Lower leg skin (tissue), 4 donors: ENCODE measurements around the gene NFIB. TPM values are rescaled to one million over a fixed set of nuclear protein-coding genes. Genes with fewer than 3 reads are reported as not detected.

ENCODE experiments used
- DNase-seq, 2 donors: peaks; one replicate each; pipeline ENCODE4 v3.0.0-alpha.2; 2019; ENCODE audit warnings: low spot score in 2 of 2
- H3K4me3 ChIP-seq: fragments of 200-600 bp; sonication (generic); 2 replicates; pipeline ENCODE4 v1.5.1; 2017; ENCODE audit warnings: mild to moderate bottlenecking, low read depth; ENCODE audit not compliant: poor library complexity, severe bottlenecking
- POLR2A ChIP-seq, 2 donors: fragments of 450-650 bp; IDR thresholded peaks; one replicate each; pipeline ENCODE4 v1.6.1; 2016 to 2017; ENCODE audit warnings: antibody characterized with exemption in 2 of 2, mild to moderate bottlenecking in 1 of 2, moderate library complexity in 1 of 2
- WGBS, 2 donors: methylation state at CpG; one replicate each; pipeline ENCODE4 v1.1.5; 2018; 5-methylcytosine and 5-hydroxymethylcytosine counted together
- intact Hi-C: fragments of 100-400 bp; cut with DNase I; formaldehyde crosslinking; loops from one replicate; pipeline ENCODE4 v1.15.0; 2023; ENCODE audit warnings: low total_unique reads
- total RNA-seq, 4 donors: library from RNA; depleted of rRNA; stranded (reverse); fragments of >200 nt; gene quantifications; one replicate each; pipeline ENCODE4 v1.1.0, GENCODE V29; 2016
- TF ChIP-seq, protein P1 (sequence below), 3 donors: fragments of 450-650 bp; IDR thresholded peaks; one replicate each; pipeline ENCODE4 v1.5.1; 2016; ENCODE audit warnings: antibody characterized with exemption in 3 of 3, mild to moderate bottlenecking in 3 of 3, moderate library complexity in 2 of 3

Gene NFIB
- total RNA-seq, 4 donors from 2014 or later = 68.2 to 145 (median 78.6) TPM

DNA sequence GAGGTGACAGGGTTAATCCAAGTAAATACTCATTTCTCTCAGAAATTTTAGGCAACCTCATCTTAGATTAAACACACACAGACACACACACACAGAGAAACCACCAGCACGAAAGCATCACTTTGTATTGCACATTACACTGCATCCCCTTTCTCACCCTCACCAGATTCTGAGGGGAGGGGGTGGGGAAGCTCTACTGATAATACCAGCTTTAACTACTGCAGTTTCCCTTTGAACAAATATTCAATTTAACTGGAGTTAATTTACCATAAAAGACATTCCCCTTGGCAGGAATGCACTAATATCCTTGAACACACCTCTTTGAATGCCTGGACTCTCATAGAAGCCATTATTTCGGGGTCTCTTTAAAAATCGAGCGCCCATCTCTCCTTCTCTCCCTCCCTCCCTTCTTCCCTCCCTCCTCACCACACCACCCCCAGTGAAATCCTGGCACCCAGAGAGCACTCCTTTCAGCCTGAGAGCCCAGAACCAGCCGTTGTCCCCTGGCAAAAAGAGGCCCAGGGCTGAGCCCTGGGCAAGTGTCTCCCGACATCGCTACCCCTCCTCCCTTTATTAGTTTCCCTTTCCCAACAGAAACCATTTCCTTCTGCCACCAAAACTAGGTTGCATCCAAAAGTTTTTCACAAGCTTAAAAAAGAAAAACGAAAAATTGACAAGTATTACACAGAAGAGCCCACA is 2.8 kb upstream of the NFIB start:
- DNase-seq = no peak
- H3K4me3 ChIP-seq = no peak overlapping the region
- intact Hi-C loops = no loop called here
- WGBS, 2 donors = 20 to 21% methylated on average over 8 of the region's 8 CpGs
- TF ChIP-seq, protein P1, sequence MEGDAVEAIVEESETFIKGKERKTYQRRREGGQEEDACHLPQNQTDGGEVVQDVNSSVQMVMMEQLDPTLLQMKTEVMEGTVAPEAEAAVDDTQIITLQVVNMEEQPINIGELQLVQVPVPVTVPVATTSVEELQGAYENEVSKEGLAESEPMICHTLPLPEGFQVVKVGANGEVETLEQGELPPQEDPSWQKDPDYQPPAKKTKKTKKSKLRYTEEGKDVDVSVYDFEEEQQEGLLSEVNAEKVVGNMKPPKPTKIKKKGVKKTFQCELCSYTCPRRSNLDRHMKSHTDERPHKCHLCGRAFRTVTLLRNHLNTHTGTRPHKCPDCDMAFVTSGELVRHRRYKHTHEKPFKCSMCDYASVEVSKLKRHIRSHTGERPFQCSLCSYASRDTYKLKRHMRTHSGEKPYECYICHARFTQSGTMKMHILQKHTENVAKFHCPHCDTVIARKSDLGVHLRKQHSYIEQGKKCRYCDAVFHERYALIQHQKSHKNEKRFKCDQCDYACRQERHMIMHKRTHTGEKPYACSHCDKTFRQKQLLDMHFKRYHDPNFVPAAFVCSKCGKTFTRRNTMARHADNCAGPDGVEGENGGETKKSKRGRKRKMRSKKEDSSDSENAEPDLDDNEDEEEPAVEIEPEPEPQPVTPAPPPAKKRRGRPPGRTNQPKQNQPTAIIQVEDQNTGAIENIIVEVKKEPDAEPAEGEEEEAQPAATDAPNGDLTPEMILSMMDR (IDR thresholded peaks at IDR 0.05) = no peak
- TF ChIP-seq POLR2A (IDR thresholded peaks at IDR 0.05) = no peak

GRCh38 chr9:14315875-14316601 is 2.1 kb upstream of the NFIB start:
- peak in 1 of 2 donors; percentile 90 for DNase-seq
- 2 to 3% methylated on average over 37 to 40 of the region's 42 CpGs for WGBS, 2 donors
- TF ChIP-seq, protein P1 (IDR thresholded peaks at IDR 0.05) = no peak
- no peak for TF ChIP-seq POLR2A (IDR thresholded peaks at IDR 0.05)
- H3K4me3 ChIP-seq = peak overlapping the region; percentile 48
- intact Hi-C loops = no loop called here

GRCh38 chr9:14314929-14315874 is 1.3 kb upstream of the NFIB start:
- H3K4me3 ChIP-seq = peak overlapping the region; percentile 60
- peak; percentile 91 to 99 for DNase-seq
- TF ChIP-seq POLR2A (IDR thresholded peaks at IDR 0.05) = no peak
- TF ChIP-seq, protein P1 (IDR thresholded peaks at IDR 0.05) = no peak
- WGBS, 2 donors = 0% methylated on average over 10 to 60 of the region's 109 CpGs
- intact Hi-C loops = no loop called here

DNA sequence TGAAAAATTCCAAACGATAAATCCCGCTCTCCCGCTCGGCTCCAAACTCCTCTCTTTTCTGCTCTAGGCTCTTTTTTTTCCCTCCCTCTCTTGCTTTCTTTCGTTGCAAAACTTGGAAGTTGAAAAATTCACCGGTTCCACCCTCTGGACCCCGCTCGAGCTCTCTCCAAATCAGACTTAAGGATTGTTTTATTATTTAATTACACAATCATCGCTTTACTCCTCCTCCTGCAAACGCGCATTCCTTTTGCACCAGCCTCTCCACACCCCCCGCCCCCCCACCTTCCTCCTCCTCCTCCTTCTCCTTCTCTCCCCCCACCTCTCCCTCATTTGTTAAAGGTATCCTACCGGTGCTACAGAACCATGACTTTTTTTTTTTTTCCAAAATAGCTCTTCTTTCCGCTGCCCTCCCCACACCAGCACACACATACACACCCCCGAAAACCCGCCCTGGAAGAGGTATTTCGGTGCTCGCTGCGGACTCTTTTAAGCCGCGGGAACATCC is 535 bp upstream of the NFIB start:
- 0 to 1% methylated on average over 21 of the region's 21 CpGs for WGBS, 2 donors

More for the DNA sequence above, 535 bp upstream of the NFIB start:
- intact Hi-C loops = no loop called here
- no peak for TF ChIP-seq POLR2A (IDR thresholded peaks at IDR 0.05)
- TF ChIP-seq, protein P1 (IDR thresholded peaks at IDR 0.05) = no peak
- peak overlapping the region; percentile 60 for H3K4me3 ChIP-seq
- peak; percentile 83 to 92 for DNase-seq
